Glutamatergic neuron (in vitro differentiated cells): ENCODE data around the gene ZNHIT1. TPM values are rescaled to one million over a fixed set of nuclear protein-coding genes. Genes with fewer than 3 reads are reported as not detected.

ENCODE experiments used
- DNase-seq: peaks from one replicate; pipeline ENCODE4 v3.0.0; 2022
- H3K27ac Mint-ChIP-seq: one replicate; pipeline ENCODE4 v1.8.0; 2020; ENCODE audit warnings: mild to moderate bottlenecking, mixed read lengths, inconsistent platforms; ENCODE audit not compliant: unreplicated experiment
- H3K27me3 Mint-ChIP-seq: one replicate; pipeline ENCODE4 v1.8.0; 2020; ENCODE audit warnings: mild to moderate bottlenecking, moderate library complexity, mixed read lengths, inconsistent platforms; ENCODE audit not compliant: unreplicated experiment
- H3K36me3 Mint-ChIP-seq: one replicate; pipeline ENCODE4 v1.8.0; 2020; ENCODE audit warnings: mild to moderate bottlenecking, mixed read lengths, inconsistent platforms; ENCODE audit not compliant: unreplicated experiment
- H3K4me1 Mint-ChIP-seq: one replicate; pipeline ENCODE4 v1.8.0; 2020; ENCODE audit warnings: mild to moderate bottlenecking, low read depth, mixed read lengths, inconsistent platforms; ENCODE audit not compliant: unreplicated experiment
- H3K4me3 Mint-ChIP-seq: one replicate; pipeline ENCODE4 v1.8.0; 2020; ENCODE audit warnings: mild to moderate bottlenecking, mixed read lengths, inconsistent platforms; ENCODE audit not compliant: unreplicated experiment
- H3K9me3 Mint-ChIP-seq: one replicate; pipeline ENCODE4 v1.8.0; 2020; ENCODE audit warnings: mild to moderate bottlenecking, moderate library complexity, mixed read lengths, inconsistent platforms; ENCODE audit not compliant: unreplicated experiment
- CTCF ChIP-seq: fragments of 200-600 bp; sonication (generic); IDR thresholded peaks from one replicate; pipeline ENCODE4 v1.5.0; 2021; ENCODE audit not compliant: partially characterized antibody, unreplicated experiment
- total RNA-seq: library from RNA; stranded (reverse); fragmentation: NEBNext Ultra II Directional; extraction: Animal tissue kit (Norgen Biotek cat#: 25700); gene quantifications from one replicate; pipeline ENCODE4 v1.2.1, GENCODE V29; 2021; ENCODE audit not compliant: unreplicated experiment

The ZNHIT1 gene
- total RNA-seq, 1 donor from 2014 or later = 60.8 TPM

DNA sequence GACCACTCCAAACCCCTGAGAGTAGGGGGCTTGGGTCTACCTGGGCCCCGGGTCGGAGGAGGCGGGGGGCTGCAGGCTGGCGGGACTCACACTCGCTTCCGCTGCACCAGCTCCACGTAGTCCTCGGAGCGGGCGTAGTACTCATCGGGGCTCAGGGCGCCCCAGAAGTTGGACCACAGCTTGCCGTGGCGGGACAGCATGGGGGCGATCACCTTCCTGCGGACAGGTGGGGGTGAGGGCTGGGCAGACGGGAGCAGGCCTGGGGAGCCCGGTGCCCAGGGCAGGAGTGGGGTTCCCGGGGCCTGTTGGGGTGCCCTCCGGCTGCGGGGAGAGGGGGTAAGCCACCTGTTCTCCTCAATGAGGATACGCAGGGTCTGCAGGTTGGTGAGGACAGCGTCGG lies 6.5 kb upstream of the ZNHIT1 start:
- Mint-ChIP-seq H3K36me3 (no peaks in the 10 kb centered on the region), H3K9me3 (peaks cover 2% of the 10 kb centered on the region), H3K27me3 (peaks cover 1% of the 10 kb centered on the region), H3K27ac (no peak overlapping the region), H3K4me3 (no peak overlapping the region), H3K4me1 (peaks cover 2% of the 10 kb centered on the region)
- no peak for DNase-seq
- no peak for TF ChIP-seq CTCF

DNA sequence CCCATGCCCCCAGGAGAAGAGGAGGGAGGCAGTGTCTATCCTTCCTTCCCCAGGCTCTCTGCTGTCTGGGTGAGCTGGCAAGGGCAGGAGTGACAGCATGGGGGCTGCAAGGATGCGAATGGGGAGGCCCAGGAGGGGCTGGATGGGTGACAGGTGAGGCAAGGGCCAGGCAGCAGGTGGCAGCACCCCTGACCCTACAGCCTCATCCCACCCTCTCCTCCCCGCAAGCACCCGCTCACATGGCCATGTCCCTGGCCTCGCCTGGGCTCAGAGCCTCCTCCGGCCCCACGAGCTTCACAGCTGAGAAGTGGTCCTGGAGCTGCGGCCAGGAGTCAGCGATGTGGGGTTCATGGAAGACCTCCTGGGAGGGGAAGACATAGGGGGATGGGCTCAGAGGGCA lies 6.0 kb upstream of the ZNHIT1 start:
- Mint-ChIP-seq H3K9me3 (peaks cover 2% of the 10 kb centered on the region), H3K4me1 (peaks cover 2% of the 10 kb centered on the region), H3K36me3 (no peaks in the 10 kb centered on the region)

GRCh38 chr7:101216001-101216859 lies 1.7 kb upstream of the ZNHIT1 start:
- peaks cover 4% of the 10 kb centered on the region for H3K27me3 Mint-ChIP-seq
- H3K36me3 Mint-ChIP-seq = no peaks in the 10 kb centered on the region
- no peak for DNase-seq
- no peak for TF ChIP-seq CTCF
- peaks cover 8% of the 10 kb centered on the region for H3K9me3 Mint-ChIP-seq
- peak overlapping the region; percentile 68 for H3K27ac Mint-ChIP-seq
- H3K4me3 Mint-ChIP-seq = peak overlapping the region; percentile 94
- H3K4me1 Mint-ChIP-seq = peaks cover 6% of the 10 kb centered on the region

More for the DNA sequence above, 6.0 kb upstream of the ZNHIT1 start:
- TF ChIP-seq CTCF = no peak
- Mint-ChIP-seq H3K27me3 (peaks cover 1% of the 10 kb centered on the region), H3K4me3 (no peak overlapping the region), H3K27ac (no peak overlapping the region)
- no peak for DNase-seq

DNA sequence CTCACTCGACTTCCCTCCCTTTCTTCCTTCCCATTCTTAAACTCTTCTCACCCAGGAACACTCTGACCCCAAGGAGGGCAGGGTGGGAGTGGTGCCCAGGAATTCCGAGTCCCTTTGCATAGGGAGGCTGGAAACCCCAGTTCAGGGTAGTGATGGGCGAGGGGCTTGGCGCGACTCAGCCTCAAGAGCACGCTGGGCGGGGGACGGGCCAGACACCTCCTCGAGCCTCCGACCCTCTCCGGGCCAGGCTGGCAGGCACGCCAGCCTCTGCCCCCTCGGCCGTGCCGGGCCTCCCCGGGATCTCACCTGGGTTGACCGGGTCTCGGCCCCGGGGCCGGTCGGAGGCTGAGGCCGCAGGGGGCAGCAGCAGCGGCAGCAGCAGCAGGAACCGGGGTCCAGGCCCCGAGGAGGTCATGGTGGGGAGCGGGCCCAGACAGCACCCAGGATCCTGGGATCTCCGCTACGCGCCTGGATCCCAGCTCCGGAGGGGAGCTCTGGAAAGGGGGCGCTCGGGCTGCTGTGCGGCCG lies 1.0 kb upstream of the ZNHIT1 start:
- no peaks in the 10 kb centered on the region for H3K36me3 Mint-ChIP-seq
- peaks cover 4% of the 10 kb centered on the region for H3K27me3 Mint-ChIP-seq
- no peak for DNase-seq
- H3K4me3 Mint-ChIP-seq = peak overlapping the region; percentile 94
- H3K9me3 Mint-ChIP-seq = peaks cover 8% of the 10 kb centered on the region
- TF ChIP-seq CTCF = no peak
- H3K4me1 Mint-ChIP-seq = peaks cover 6% of the 10 kb centered on the region
- peak overlapping the region; percentile 68 for H3K27ac Mint-ChIP-seq
